Fibroblast of lung (primary cell): ENCODE results near the gene PLB1. TPM values are rescaled to one million over a fixed set of nuclear protein-coding genes. Genes with fewer than 3 reads are reported as not detected.

Source experiments
- DNase-seq, 2 donors: peaks; one replicate each; pipeline versions ENCODE4 v3.0.0 to v3.0.0-alpha.2; 2010; ENCODE audit warnings: low read depth in 2 of 2
- H2AFZ ChIP-seq: 2 replicates; pipeline ENCODE4 v1.5.1; 2012; ENCODE audit warnings: low read length, control low read depth, inconsistent platforms
- H3K27ac ChIP-seq: 2 replicates; pipeline ENCODE4 v1.5.1; 2011; ENCODE audit warnings: low read length, control low read depth; ENCODE audit not compliant: insufficient read depth
- H3K27me3 ChIP-seq: 2 replicates; pipeline ENCODE4 v1.5.1; 2011; ENCODE audit warnings: mild to moderate bottlenecking, low read length; ENCODE audit not compliant: control insufficient read depth, insufficient read depth
- H3K36me3 ChIP-seq: 2 replicates; pipeline ENCODE4 v1.5.1; 2011; ENCODE audit warnings: low read length; ENCODE audit not compliant: control insufficient read depth, insufficient read depth
- H3K4me1 ChIP-seq: 2 replicates; pipeline ENCODE4 v1.5.1; 2011; ENCODE audit warnings: low read length; ENCODE audit not compliant: control insufficient read depth, insufficient read depth; ENCODE audit errors: extremely low read depth
- H3K4me2 ChIP-seq: 2 replicates; pipeline ENCODE4 v1.5.1; 2011; ENCODE audit warnings: low read length, control low read depth; ENCODE audit not compliant: insufficient read depth; ENCODE audit errors: extremely low read depth
- H3K4me3 ChIP-seq, 4 experiments: fragments of 200-600 bp in 1 of 4; sonication (generic) in 1 of 4; replicated peaks in 1 of 4; 2 replicates each; pipeline ENCODE4 v1.5.1; 2011 to 2016; ENCODE audit warnings: low read length in 4 of 4, low read depth in 3 of 4, mild to moderate bottlenecking in 3 of 4, control low read depth in 2 of 4, inconsistent platforms in 1 of 4, mixed read lengths in 1 of 4; ENCODE audit not compliant: insufficient read depth in 1 of 4; ENCODE audit errors: control extremely low read depth in 1 of 4
- H3K79me2 ChIP-seq: 2 replicates; pipeline ENCODE4 v1.5.1; 2012; ENCODE audit warnings: mild to moderate bottlenecking, low read length, inconsistent platforms; ENCODE audit not compliant: control insufficient read depth, insufficient read depth
- H3K9ac ChIP-seq: 2 replicates; pipeline ENCODE4 v1.5.1; 2011; ENCODE audit warnings: mild to moderate bottlenecking, low read length, control low read depth; ENCODE audit not compliant: insufficient read depth
- H3K9me3 ChIP-seq: 2 replicates; pipeline ENCODE4 v1.5.1; 2012; ENCODE audit warnings: low read depth, low read length; ENCODE audit not compliant: control insufficient read depth, insufficient read depth
- H4K20me1 ChIP-seq: 2 replicates; pipeline ENCODE4 v1.5.1; 2011; ENCODE audit warnings: low read length; ENCODE audit not compliant: control insufficient read depth, insufficient read depth; ENCODE audit errors: extremely low read depth
- CTCF ChIP-seq, 2 donors: IDR thresholded peaks in 1 of 2; conservative IDR thresholded peaks in 1 of 2; 1 replicate in 1 of 2; 2 replicates in 1 of 2; pipeline ENCODE4 v1.5.1; 2011 to 2012; ENCODE audit warnings: low read length in 2 of 2, control low read depth in 1 of 2, inconsistent platforms in 1 of 2, low read depth in 1 of 2, mild to moderate bottlenecking in 1 of 2
- EZH2 ChIP-seq: IDR thresholded peaks from 2 replicates; pipeline ENCODE4 v1.5.1; 2012; ENCODE audit warnings: low read length, control low read depth, mild to moderate bottlenecking; ENCODE audit errors: missing control alignments
- polyA plus RNA-seq, 2 donors: library from polyadenylated mRNA; depleted of rRNA in 1 of 2; stranded (reverse) in 1 of 2; unstranded in 1 of 2; fragments of >200 nt; gene quantifications; 2 replicates each; pipeline ENCODE4 v1.2.1, GENCODE V29; 2011 to 2012; ENCODE audit warnings: missing spikeins in 1 of 2
- total RNA-seq: library from RNA; depleted of rRNA; stranded (reverse); fragments of >200 nt; gene quantifications from 2 replicates; pipeline ENCODE4 v1.2.1, GENCODE V29; 2014

PLB1 gene
- total and polyA plus RNA-seq, 2 donors (not counting 1 experiment from before 2014, with no cell fraction given) = 0.70 to 1.8 TPM

- Histone ChIP-seq H3K9me3 (no peaks in the 10 kb centered on the region), H3K27me3 (no peaks in the 10 kb centered on the region), H3K4me2 (no peak overlapping the region), H3K4me1 (peaks cover 7% of the 10 kb centered on the region), H2AFZ (no peak overlapping the region), H3K79me2 (no peaks in the 10 kb centered on the region), H3K27ac (no peak overlapping the region), H3K36me3 (no peaks in the 10 kb centered on the region), H3K4me3 (no peak overlapping the region), H4K20me1 (no peaks in the 10 kb centered on the region), H3K9ac (no peak overlapping the region)
- no peak for DNase-seq
- TF ChIP-seq CTCF (conservative IDR thresholded peaks at IDR 0.05 in 1 of 2, IDR thresholded peaks at IDR 0.05 in 1 of 2; ENCODE audit: low read depth in 1 of 2, low read length in 2 of 2) (no peak), EZH2 (no peak)
Measured at GRCh38 chr2:28578774-28579173, 82.9 kb downstream of the PLB1 start.

GRCh38 chr2:28579606-28580005 is 83.7 kb downstream of the PLB1 start:
- no peaks in the 10 kb centered on the region for H3K9me3 ChIP-seq
- no peaks in the 10 kb centered on the region for H3K36me3 ChIP-seq
- H3K79me2 ChIP-seq = no peaks in the 10 kb centered on the region
- no peaks in the 10 kb centered on the region for H4K20me1 ChIP-seq
- no peaks in the 10 kb centered on the region for H3K27me3 ChIP-seq
- peaks cover 12% of the 10 kb centered on the region for H3K4me1 ChIP-seq
- no peak overlapping the region for H3K4me3 ChIP-seq
- H2AFZ ChIP-seq = no peak overlapping the region
- no peak overlapping the region for H3K27ac ChIP-seq
- no peak for TF ChIP-seq CTCF (conservative IDR thresholded peaks at IDR 0.05 in 1 of 2, IDR thresholded peaks at IDR 0.05 in 1 of 2; ENCODE audit: low read depth in 1 of 2, low read length in 2 of 2)
- TF ChIP-seq EZH2 = no peak
- no peak overlapping the region for H3K9ac ChIP-seq
- no peak overlapping the region for H3K4me2 ChIP-seq
- no peak for DNase-seq

- H4K20me1 ChIP-seq = no peaks in the 10 kb centered on the region
- H2AFZ ChIP-seq = no peak overlapping the region
- no peaks in the 10 kb centered on the region for H3K27me3 ChIP-seq
- H3K79me2 ChIP-seq = no peaks in the 10 kb centered on the region
- H3K4me3 ChIP-seq = no peak overlapping the region
- H3K9ac ChIP-seq = no peak overlapping the region
- peak in 1 of 2 donors; percentile 8 for DNase-seq
- H3K36me3 ChIP-seq = no peaks in the 10 kb centered on the region
- H3K27ac ChIP-seq = no peak overlapping the region
- H3K9me3 ChIP-seq = no peaks in the 10 kb centered on the region
- TF ChIP-seq EZH2 (no peak), CTCF (conservative IDR thresholded peaks at IDR 0.05 in 1 of 2, IDR thresholded peaks at IDR 0.05 in 1 of 2; ENCODE audit: low read depth in 1 of 2, low read length in 2 of 2) (no peak)
- H3K4me2 ChIP-seq = no peak overlapping the region
- H3K4me1 ChIP-seq = peaks cover 16% of the 10 kb centered on the region
Measured at GRCh38 chr2:28580078-28580477, 84.2 kb downstream of the PLB1 start.
